NCI-H82 (cell line): ENCODE data around the gene MTM1.

Source experiments
- DNase-seq: peaks from one replicate; lab custom pipeline; 2025; lab: John Stamatoyannopoulos, UW

MTM1 gene

DNA sequence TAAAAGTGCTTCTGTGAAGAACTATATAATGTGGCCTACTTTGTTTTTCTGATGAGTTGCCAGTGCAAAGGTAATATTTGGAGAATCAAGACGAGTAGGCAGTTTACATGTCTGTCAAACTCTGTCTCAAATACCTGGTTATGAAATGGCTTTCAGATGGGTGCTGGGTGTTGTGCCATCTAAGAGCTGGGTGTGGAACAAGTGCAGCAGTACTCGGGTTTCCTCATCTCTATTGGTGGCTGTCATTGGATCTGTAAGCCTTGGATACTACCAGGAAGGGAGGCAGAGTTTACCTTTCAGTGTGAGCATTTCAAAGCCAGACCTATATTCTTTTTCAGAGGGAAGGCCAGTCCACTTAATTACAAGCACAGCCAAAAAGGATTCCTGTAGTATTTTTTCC, 37.2 kb downstream of the MTM1 start:
- no peak for DNase-seq

DNA sequence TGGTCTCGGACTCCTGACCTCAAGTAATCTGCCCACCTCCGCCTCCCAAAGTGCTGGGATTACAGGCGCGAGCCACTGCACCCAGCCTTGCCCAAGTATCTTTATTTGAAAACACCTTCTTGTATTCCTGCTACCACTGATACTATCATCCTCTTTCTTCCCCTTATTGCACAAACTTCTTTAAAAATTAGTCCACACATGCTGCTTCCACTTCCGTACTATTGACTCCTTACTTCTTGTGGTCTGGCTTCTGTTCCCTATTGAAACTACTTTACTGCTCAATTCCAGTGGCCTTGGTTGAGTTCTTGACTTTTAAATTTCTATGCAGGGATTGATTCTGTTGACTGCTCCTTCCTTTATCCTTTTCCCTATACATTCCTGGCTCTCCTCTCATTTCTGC, 38.8 kb downstream of the MTM1 start:
- no peak for DNase-seq

DNA sequence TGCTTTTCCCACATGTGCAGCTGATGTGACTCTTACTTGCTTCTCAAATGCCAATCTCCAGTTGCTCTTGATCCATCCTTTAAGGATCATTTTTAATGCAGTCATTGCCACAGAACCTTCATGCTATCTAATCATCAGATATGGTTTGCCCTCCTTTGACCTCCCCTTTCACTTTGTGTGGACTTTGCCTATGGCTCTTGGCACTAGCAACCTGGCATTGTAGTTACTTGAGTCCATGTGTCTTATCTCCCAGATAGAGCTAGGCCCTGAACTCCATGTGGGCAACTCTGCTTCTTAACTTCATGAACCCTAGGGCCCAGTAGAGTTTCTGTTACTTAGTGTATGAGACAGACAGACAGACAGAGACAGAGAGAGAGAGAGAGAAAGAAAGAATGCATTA, 41.6 kb downstream of the MTM1 start:
- no peak for DNase-seq

DNA sequence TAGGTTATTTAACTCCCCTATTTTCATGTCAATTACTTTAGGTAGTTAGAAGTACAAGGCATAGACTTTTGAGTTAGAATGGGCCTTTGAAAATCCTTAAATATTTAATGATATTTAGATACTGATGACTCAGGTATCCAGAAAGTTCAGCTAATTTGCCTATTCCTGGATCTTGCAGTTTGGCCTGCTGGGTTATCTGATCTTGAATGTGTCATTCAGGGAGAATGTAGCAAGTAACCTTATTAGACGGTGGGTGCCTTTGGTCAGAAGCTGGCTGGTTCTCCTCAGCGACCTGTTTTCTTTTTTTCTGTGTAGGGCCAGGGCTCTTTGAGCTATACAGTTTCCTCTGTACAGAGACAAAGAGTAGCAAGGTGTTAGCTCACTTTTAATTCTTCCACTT, 42.0 kb downstream of the MTM1 start:
- no peak for DNase-seq

DNA sequence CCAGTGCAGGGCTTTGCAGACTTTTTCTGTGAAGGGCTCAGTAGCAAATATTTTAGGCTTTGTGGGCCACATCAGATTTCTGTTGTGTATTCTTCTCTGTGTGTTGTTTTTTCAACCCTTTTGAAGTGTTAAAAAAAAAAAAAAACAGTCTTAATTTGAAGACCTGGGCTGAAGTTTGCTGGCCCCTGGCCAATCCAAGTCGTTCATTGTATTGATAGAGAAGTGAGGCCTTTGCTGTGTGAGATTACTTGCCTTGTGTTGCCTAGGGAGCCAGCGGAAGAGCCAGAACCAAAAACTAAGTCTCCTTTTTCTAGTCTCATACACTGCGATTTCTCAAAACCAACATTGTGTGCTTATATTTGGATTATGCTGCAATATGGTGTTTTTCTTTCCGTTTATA, 46.9 kb downstream of the MTM1 start:
- DNase-seq: no peak

DNA sequence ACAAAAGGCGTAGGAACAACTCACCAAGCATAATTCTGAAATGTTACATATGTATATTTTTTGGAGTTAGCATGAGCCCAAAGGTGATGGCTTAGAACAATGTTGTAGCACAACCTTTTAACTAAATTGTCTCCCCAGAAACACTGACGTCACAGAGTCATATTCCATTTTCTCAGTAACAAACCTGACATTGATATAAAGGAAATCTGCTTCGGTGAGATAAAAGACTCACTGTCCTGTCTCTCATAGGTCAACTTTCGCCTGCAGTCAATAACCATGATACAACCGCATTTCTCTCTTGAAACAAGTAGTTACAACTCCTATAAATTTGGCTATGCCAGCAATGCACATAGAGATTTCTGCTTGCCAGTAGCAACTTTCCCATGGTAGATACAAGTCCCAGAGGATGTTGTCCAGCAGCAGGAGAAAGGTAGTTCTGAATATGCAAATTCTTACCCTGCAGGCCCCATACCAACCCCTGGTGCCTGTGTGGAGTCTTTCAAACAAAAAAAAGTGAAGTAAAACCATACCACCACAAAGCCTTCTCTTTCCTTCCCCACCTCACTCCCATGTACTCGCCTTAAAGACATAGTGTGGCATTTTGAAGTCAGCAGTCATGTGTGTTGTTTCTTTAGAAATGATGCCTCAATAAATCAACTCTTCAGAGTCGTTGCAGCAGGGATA, 47.9 kb downstream of the MTM1 start:
- DNase-seq: no peak

DNA sequence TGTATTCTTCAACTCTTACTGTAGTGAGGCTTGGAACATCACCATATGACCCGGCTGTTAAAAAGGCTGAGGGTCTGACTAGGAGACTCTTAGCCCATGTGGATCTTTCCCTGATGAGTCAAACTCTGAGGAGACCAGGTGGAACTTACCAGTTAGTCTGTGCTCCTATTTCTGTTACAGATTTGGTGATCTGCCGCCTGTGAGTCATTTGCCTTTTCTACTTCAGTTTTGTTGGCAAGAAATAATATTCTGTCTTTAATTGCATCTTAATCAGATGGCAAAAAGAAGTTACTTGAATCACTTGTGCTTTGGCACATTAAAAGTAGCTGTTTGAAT, 48.4 kb downstream of the MTM1 start:
- DNase-seq: no peak

DNA sequence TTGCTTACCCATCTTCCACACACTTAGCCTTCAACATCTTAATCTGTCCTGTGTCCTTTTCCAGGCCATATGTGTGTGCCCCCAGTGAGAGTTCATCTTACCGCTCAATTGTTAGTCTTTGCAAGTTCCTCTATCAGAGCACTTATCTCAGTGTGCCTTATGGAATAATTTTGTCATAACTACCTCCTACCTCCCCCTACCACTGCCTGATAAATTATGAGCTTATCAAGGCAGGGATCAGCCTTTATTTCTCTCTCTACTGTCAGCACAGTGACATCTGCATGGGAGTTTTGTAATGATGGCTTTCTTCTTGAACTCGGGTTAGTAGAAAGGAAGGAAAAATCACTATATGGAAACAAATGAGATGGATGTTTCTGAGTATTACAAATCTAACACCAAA, 53.2 kb downstream of the MTM1 start:
- no peak for DNase-seq

DNA sequence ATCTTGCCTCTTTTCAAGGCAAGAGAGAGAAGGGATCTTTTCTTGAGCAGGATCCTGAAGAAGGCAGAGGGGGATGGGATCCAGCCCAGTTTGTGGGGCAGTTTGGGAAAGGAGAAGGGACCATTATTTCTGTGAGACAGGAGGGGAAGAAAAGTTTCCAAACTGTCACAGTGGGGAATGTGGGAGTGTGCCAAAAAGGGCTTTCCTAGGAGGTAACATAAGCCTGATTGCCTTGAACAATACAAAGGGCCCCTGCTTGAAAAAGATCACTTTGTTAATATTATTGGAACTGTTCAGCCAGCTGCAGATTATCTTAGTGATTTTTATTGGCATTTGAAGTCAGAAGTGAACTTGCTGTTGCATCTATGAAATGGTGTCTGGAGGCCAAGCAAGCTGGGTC, 55.2 kb downstream of the MTM1 start:
- no peak for DNase-seq

DNA sequence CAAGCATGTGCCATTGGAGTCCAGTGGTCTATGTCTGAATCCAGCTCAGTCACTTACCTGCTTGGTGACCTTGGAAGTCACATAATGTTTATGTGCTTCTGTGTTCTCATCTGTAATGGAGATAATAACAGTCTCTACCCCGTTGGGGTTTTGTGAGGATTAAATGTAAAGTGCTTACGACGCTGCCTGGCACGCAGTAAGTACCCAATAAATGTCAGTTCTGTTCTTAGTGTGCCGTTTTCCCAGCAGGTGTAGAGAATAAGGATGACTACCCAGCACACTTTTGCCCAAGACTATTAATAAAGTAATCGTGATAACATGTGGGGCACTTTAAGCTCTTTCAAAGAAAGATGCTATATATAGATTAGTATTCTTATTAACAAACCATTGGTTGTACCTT, 56.7 kb downstream of the MTM1 start:
- no peak for DNase-seq

DNA sequence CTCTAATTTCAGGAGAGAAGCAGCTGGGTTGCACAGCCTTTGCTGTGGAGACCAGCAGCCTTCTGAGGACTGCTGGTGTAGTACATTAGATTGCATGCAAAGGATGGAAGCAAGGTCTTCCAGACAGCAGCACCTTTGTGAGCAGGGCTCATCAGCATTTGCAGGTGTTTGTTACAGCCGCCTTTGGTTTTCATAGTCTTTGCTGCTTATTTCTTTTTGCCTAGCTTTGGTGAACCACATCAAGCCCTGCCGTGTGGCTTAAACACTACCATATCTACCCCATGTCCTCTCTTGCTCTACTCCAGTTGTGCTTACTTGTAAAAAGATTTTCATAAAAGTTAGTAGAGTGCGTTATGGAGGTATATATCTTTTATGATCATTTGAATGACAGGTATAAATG, 57.5 kb downstream of the MTM1 start:
- DNase-seq: no peak

DNA sequence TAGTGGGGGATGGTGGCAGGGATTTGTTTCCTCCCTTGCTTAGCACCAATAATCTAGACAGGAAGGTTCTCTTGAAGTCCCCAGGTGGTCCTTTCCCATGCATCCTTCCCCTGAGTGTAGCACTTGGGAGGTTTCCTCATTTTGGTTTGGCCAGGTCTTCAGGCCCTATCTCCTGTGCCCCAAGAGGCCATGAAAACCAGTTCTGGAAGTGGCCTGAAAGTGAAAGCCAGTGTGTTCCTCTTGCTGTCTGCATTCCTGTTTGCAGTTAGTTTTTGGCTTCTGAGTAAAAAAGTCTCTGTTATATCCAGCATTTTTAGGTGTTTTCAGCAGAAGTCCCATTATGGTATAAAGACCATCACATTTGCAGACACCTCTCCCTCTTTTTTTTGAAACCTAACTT, 59.5 kb downstream of the MTM1 start:
- DNase-seq: no peak

DNA sequence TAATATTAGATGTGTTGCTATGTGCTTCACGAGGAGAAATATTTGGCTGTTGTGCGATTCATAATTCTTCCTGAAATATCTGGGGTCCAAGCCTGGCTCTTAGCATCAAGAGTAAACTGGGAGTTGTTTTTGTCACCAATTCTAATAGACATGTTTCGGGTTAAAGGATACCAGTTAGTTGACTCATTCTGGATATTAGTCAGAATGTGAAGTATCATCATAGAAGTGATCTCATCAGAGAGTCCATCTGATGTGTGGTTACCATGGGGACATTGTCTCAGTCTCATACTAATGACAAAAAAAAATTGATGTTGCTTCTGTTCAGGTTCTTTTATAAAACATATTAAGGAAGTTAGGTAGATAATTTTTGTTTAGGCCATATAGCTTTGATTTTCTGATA, 67.5 kb downstream of the MTM1 start:
- DNase-seq: no peak

DNA sequence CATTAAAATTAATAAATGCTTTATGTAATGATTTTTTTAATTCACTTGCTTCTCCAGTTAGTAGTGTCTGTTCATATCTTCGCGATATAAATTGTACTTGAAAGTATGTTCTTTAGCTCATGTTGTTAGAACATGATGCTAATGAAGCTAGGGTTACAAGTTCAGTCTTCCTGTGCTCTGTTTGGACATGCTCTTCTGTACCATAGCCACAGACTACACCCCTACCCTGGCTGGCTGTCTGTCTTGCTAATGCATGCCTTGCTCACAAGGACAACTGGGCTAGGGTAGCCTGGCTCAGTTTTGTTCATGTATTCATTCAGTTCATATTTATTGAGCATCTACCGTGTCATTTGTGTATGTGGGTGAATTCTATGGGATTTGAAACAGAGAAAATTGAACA, 74.0 kb downstream of the MTM1 start:
- DNase-seq: no peak

DNA sequence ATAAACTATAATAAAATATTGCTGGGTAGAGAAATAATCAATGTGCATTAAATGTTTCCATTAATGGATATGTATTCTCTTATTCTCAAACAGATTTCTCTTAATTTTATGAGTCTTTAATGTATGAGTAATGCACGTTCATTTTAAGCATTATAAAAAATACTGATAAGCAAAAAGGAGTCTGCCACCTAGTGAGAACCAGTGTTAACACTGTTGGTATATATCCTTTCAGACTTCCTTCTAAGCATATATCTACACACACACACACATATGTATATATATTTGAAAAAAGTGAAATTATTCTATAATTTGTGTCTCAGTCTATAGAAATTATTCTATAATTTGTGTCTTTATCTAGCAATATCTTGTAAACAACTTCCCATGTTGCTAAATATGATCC, 74.8 kb downstream of the MTM1 start:
- DNase-seq: peak; percentile 1

DNA sequence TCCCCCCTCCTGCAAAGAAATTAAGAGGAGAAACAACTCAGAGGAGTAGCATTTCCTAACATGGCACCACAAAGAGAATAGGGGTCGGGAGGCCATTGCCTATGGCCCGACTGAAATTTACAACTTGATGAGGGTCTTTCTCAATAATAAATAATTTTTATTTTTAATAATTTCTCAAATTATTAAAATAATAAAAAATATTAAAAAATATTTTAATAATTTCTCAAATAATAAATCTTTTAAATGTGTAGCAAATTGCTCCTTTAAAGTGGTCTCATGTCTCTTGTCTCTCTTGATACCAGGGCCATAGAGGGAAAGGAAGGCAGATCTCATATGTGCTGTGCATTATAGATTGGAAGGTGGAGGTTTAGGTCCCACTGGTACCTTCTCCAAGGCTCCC, 75.5 kb downstream of the MTM1 start:
- no peak for DNase-seq

DNA sequence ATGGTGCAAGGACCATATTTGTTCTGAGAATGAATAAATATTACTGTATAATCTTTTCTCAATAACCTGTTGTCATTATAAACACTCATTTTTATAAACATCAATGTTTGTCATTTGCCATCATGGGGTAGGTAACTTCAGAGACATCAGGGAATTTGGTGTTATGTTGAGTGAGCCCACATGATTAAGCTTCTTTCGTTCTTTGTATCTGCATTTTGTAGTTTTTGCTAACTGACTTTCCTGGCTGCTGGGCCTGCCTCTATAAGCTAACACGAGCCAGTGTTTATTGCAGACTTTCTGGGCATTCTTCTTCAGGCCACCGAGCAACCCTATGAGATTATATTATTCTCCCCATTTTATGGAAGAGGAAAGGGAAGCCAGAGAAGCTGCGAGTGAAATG, 76.0 kb downstream of the MTM1 start:
- DNase-seq: no peak

DNA sequence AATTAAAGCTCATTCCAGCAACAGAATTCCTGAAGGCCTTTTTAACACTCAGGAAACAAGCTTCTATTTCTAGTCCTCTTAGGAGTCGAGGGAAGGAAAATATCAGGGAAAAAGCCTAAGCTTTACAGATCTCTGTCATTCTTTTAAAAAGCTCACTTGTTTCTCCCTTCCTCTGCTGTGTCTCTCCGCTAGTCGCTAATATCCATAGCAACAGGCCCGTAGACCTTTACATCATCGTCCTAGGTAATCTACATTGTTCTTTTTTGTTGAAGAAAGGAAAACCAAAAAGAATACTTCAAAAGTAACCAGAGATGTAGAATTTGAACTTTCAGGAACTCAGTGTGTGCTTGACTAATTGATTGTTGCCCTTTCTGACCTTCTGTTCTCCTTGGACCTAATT, 78.9 kb downstream of the MTM1 start:
- no peak for DNase-seq

DNA sequence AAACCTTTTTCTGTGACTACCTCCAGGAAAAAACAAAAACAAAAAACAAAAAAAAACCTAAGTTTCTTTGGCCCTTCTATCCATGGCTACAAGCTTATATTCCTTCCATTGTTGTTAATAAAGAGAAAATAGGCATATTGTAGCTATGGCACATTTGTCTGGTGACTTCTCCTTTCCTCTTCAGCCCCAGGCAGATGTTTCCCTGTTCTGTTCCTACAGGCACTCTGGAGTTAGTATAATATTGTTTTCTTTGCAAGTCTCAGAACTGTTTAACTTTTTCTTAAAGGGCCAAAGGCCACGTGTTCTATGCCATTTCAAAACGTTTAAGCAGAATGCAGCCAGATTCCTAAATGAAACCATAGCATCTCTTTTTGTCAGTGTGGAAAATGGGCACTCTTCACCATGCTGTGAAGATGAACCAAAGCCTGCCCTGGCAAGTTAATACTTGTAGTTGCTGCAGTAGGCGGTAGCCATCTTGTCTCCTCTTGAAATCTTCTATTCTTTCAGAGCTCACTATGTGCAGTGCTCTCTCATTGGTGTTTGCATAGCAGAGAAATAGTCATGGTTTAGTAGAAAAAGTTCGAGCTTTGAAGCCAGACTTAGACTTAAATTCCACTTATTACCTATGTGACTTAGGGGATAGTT, 80.0 kb downstream of the MTM1 start:
- DNase-seq: no peak

DNA sequence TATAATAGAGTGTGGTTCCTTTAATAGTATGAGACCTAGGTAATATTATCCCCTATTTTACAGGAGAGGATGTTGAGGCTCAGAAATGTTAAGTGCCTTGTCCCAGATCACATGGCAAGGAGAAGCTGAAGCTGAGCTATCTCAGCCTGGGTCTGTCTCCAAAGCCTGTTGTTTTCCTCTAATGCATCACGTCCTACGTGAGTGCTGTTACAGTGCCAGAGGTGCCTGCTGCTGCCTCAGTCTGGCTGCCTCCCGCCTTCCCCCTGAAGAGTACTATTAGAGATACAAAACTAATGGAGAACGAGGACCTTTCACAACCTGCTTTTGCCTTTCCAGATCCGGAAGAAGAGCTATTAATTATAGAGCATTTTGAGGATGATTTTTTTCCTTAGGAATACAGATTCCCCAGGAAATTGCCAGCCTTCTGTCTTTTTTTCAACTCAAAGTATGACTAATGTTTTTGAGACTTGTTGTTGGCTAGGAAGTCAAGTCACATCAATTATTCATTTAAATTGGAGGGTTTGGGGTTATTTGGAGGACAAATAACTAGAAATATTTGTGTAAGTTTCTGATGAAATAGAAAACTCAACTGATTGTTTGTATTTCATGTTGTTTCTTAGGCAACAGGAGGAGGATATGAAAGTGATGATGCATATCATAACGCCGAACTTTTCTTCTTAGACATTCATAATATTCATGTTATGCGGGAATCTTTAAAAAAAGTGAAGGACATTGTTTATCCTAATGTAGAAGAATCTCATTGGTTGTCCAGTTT, 80.9 kb downstream of the MTM1 start:
- no peak for DNase-seq

DNA sequence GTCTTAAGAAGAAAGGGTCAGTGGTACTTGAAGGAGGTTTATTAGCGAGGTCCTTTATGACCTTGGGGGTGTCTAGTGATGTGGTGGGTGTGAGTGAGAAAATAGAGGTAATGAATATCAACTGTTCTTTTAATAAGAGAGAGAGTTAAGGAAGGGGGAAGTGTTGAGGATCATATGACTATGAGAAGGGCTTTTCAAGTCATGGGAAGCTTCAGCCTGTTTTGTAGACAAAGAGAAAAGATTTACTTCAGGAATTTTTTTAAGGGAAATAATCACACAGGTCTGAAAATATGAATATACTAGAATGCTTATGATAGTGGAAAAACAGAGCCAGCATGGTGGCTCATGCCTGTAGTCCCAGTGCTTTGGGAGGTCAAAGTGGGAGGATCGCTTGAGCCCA, 83.5 kb downstream of the MTM1 start:
- no peak for DNase-seq

DNA sequence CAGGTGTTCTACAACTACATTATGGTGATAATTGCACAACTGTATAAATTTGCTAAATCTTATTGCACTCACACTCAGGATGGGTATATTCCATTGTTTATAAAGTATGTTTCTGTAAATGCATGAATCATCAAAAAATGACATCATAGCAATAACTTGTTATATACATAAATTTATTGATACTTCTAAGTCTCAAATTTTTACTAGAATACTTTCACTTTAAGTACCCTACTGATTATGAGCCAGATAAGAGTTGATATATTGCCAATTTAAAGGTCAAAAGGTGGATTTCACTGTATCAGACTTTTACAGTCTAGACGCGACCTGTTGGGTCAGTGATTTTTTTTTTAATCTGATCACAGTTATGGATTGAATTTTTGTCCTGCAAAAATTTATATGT, 87.4 kb downstream of the MTM1 start:
- DNase-seq: no peak

DNA sequence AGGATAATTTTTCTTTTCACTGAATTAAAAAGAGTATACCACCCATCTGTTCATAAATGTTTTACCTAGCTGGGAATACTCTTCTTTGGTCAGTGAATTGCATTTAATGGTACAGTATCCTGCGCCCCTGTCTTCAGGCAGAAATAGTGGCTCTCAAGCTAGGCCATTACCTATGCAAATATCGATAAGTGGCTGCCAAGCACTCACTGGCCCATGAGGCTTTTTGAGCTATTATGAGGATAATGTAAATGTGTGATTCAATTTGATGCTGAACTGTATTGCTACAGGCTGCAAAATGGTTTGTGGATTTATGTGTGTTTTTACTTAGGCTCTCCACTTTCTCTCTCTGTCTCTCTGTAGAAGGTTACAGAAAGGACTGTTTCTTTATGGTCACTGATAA, 94.7 kb downstream of the MTM1 start:
- no peak for DNase-seq

DNA sequence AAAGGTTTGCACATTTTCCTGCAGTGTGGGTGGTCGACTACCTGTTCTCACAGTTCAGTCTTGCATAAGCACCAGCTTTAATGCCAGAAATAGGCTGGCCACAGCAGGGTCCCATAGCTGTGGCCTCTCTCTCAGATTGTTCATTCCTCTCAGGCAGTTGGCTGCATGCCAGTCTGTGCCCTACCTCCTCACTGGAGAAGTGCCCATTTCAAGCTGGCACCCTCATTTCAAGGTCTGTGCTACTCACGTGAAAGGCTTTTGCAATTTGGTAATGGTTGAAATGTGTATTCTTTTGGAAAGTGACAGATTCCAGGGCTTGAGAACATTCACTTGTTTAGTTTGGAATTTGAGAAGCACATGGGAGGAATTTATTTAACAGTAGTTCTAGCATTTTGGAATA, 95.9 kb downstream of the MTM1 start:
- DNase-seq: no peak
